HG03432 (cell line): Measurements from ENCODE around the gene GK2.
A peak's percentile ranks its signal among the peaks of the same experiment; 100 is the strongest.

ENCODE experiments used
- ATAC-seq: cut with Tn5 transposase; IDR thresholded peaks from one replicate; pipeline ENCODE4 v1.9.1; 2021; ENCODE audit warnings: mild to moderate bottlenecking, moderate library complexity; ENCODE audit not compliant: unreplicated experiment

GK2 gene

DNA sequence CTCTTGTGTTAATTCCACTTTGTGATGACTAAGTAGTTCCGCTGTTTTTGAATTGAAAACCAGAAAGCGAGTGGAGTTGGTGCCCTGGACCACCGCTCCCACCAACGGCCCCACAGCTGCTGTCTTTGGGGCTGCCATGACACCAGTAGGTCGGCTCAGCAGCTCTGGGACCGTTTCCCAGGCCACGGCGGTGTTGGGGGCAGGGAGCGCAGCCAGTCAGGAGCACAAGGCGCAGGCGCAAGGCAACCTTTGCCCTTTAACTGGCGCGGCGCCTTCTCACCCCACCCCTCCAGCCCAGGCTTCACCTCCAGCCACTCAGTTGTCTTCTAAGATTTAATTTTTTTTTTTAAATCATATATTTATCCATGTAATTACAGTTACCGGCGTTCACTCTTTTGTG, at the start of gene GK2:
Gene GK2 (minus strand): TSS at position 166 of the 400 bp plus-strand sequence. CDS start 28 bp downstream, at position 138.
- ATAC-seq = no peak

DNA sequence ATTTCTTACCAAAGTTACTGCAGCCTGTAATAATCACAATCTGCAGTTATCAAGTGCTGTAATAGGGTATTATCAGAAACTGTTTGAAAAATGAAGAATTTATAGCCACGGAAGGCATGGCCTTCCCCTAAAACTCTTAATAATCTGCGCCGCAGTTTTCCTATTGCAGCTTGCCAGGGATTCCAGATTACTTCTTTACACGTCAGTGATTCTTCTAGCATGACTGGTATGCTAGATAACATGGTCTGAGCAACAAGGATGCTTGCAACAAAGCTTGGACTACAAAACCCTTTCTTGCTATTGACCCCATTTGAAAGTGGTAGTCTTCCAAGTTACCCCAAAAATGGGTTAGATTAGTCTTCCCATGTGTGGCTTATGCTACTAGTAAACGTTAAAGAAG, 47.2 kb upstream of the GK2 start:
- no peak for ATAC-seq

DNA sequence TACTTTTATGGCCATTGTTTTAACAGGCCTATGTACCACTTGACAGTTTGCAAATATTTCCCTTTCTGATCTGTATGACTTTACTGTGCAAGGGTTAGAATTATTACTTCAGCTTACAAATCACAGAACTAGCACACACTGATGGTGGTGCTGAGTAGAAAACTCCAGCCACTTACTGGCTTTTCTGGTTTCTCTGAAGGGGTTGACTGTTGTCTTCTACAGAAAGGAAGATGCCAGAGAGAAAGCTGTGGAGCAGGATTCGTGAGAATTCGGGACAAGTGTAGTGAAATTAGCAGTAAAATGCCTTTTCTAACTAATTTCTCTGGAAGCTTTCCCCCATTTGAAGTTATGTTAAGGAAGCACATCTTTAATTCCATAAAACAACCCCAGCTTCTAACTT, 46.6 kb upstream of the GK2 start:
- ATAC-seq = no peak

DNA sequence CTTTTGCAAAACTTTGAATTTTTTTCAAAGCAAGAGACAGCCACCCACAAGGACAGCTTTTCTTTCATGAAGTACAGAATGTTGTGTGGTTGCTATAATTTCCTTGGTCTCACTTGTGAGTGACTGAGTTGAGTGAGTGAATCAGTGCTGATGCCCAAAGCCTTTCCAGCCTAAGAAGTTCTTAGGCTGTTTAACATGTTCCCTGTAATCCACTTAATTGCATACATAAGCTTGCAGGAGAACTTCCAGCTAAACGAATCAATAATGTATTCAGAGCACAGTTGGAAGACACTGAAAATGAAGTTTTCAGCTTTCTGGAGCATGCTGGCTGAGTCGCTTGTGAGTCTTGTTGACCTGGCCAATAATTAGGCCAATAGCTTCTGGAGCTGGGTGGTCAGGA, 42.0 kb upstream of the GK2 start:
- ATAC-seq = no peak

DNA sequence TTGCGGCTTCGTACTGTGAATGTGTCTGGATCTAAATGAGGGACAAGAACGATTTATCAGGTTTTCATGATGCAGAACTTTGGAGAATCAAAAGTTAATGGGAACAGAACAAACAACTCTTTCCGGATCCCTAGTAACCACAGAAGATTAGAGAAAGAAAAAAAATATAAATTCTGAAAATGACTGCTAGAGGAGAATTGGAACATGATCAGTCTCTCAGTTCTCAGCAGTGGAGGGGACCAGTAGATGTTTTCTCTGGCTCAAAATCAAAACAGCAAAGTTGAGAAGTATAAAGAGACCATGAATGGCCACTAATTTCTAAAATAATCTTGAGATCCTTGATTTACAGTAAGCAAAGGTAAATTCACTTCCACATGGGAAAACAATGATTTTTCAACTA, 38.1 kb upstream of the GK2 start:
- no peak for ATAC-seq

DNA sequence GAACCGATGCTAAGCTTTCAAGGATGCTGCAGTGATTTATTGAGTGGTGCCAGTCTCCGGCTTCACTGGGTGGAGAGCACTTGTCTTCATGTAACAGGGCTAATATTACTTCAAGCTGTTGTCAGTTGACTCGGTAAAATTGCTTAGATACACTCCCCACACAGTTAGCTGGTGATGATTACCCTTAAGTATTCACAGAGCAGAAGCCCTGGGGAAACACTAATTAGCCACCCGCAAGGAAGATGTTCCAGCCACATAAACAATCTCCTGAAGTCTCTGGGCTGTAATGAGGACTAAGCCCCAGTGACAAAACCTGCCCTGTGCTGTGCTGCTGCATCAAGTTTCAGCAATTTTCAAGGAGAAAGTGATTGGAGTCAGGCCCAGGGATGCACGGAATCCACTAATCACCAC, 37.3 kb upstream of the GK2 start:
- ATAC-seq = no peak

DNA sequence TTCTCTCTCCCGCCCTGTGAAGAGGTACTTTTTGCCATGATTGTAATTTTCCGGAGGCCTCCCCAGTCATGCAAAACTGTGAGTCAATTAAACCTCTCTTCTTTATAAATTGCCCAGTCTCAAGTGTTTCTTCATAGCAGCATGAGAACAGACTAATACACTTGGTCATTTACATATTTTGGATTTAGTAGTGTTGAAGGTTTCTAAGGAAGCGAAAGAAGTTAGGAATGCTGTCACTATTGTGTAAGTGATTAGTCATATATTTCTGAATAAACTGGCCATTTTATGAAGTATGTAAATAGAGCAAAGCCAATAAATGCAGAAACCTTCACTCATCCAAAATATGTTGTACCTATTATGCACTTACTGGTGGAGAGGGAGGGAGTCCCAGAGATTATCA, 34.4 kb upstream of the GK2 start:
- no peak for ATAC-seq

DNA sequence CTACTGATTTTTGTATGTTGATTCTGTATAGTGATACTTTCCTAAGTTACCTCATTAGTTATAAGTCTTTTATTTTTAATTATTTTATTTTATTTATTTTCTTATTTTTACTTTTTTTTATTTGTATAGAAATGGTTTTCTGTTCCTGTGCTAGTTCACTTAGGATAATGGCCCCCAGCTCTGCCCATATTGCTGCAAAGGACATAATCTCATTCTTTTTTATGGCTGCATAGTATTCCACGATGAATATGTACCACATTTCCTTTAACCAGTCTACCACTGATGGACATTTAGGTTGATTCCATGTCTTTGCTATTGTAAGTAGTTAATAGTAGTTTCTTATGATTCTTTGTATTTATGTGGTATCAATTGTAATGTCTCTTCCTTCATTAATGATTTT, 31.5 kb upstream of the GK2 start:
- no peak for ATAC-seq

DNA sequence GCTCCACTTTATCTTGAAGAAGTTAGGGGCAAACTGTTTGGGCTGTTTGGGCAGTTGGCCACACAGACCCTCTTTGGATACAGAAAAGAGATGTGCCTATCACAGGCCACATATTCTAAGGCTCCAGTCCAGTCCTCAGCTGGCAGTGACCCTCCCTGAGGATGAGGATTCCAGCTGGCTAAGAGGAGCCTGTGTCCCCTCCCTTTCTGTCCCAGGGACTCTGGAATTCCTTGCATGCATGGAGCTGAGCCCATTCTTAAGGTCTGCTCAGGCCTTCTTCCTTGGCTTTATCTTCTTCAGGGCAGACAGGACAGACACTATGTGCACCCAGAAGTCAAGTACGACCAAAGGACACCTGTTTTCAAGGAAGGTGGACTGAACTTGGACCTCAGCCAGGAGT, 23.8 kb upstream of the GK2 start:
- no peak for ATAC-seq

DNA sequence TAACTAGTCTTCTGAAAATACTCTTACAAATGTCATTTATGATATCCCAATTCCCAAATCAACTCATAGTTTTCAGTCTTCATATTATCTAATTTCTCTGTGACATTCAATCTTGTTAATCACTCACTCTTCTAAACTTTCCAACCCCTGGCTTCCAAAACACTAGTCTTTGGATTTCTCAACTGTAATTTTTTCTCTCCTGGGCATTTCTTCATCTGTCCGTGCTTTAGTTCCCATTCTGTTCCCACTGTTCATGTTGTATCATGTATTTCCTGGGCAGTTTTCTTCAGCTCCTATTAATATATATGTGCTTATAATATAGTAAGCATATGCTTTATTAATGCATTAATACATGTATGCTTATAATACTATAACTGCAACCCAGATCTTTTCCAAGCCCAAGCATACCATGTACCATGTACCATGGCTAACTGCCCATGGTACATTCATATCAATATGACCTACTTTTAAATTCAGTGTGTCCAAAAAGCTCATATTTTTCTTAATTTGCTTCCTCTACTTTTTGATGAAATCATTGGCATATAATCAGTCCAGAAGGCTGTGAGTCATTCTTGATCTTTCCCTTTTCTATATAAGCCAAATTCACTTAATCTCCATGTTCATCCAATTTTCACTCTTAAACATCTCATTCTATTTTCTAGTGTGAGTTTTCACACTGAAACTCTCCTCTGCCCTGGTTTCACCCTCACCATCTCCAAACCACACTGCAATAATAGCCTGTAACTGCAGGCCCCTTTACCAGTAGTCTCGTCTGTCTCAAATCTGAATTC, 21.3 kb upstream of the GK2 start:
- no peak for ATAC-seq

DNA sequence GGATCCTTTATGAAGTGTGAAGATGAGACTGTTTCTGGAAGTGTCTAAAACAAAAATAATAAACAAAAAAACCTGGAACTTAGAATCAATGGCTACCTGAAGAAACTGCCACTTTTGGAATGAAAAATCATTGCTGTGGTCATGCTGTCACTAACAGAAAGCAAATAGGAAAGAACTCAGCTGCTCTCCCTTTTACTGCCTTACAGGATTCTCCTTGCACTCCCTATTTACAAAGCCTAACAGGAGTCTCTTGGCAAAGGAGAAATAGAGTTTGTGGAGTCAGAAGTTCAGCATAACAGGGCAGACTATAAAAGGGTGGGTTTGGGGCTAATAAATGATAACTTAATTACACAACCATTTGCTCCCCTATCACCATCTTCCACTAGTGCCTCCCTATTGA, 19.0 kb upstream of the GK2 start:
- ATAC-seq = no peak

DNA sequence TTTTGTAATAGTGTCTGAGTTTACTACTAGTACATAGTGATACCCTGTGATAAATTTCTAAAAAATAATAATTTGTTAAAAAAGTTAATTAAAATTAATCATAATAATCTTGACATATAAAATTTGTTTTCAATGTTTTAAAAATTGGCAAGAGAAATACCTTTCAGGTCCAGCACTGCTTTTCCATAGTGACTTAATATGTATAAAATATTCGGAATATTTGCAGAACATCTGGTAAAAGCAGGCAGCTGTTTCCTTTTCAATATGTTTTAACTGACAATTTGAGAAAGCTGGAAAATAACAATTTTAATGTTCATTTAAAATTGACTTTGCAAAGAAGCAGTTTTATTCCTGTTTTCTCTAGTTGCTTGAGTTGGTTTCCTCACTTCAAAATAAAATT, 17.6 kb upstream of the GK2 start:
- ATAC-seq = no peak

DNA sequence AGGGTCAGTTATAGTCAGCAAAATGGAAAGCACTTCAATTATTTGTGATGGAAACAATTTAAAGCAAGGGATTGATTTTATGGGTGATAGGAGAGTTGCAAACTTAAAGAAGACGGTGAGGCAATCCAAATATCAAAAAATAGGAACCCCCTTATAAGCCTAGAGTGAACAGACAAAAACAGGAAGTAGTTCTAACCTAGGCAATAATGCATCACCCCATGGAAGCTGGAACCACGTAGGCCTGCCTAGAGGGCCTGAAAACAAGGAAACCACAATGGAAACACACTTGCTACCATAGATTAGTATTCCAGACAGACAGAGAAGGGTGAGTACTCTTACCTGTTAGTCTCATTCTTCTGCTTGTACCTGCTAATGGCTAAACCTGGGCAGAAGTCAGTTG, 13.5 kb upstream of the GK2 start:
- no peak for ATAC-seq

DNA sequence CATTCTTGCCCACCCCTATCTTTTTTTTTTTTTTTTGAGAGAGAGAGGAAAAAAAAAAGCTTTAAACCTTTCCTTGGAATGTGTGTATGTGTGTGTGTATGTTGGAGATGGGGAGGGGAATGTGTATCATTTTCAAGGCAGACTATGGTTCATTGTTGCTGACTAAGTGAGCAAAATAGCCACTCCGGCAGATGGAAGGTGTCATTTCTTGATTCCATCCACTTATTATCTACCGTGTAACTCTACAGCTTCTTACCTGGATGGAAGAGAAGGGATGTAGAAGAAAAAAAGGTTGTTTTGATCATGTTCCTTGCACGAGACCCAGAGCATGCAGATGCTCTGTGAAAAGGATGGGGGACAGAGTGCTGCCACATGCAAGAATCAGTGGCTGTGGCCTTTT, 5.9 kb upstream of the GK2 start:
- no peak for ATAC-seq

DNA sequence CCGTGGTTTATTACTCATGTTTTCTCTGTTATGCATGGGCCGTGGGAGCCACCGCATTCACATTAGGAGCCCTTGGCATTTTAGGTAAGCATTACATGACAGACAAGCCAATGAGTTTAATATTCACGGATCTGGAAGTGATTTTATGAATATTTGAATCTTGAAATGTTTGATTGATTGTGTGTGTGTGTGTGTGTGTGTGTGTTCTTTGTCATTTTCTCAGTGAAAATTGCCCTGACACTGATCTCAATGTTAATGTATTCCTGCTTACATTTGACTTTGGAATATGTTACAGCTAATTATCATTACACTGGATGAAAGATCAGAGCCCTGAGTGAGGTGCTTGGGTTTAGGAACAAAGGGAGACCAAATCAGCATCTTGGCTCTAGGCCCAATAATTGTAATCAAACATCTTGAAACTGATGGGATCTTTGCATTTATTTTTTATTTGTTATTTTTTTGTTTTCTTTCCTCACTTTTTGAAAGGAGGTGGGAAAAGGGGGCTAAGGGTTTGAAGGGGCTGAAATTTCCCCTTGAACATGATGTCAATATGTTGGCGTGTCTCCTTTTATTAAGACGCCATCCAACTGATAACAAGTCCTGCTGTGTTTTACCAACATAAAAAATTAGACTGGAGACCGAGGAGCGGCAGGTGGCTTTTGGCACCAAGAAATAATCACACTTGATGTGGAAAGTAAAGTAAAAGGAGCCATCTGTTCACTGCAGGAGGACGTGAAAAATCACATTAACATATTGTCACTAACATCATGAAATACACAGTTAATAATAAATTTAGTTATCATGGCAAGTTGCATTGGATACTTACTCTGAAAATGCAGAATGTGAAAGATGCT, 5.2 kb upstream of the GK2 start:
- ATAC-seq = no peak

DNA sequence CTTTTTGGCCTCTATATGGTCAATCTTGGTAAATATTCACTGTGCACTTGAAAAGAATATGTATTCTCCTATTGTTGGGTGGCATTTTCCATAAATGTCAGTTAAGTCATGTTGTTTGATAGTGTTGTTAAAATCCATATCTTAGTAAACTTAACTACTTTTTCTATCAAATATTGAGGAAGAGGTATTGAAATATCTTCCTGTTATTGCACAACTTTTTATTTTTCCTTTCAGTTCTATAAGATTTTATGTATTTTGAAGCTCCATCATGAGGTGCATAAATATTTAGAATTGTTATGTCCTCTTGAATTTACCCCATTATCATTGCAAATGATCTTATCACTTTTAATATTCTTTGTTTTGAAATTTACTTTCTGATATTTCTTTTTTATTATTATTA, 3.4 kb downstream of the GK2 start:
- ATAC-seq = no peak

DNA sequence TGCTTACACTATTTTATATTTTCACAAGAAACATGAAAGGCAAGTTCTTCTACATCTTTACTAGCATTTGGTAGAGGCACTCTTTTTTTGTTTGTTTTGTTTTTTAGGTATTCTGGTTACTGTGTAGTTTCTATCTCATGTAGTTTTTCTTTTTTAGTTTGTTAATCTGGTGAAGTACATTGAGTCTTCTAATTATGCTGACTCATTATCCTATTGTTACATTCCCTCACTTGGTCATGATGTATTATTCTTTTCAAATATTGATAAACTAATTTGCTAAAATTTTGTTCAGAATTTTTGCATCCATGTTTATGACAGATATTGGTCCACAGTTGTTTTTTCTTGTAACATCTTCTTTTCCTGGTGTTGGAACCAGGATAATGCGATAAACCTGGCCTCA, 4.7 kb downstream of the GK2 start:
- no peak for ATAC-seq

DNA sequence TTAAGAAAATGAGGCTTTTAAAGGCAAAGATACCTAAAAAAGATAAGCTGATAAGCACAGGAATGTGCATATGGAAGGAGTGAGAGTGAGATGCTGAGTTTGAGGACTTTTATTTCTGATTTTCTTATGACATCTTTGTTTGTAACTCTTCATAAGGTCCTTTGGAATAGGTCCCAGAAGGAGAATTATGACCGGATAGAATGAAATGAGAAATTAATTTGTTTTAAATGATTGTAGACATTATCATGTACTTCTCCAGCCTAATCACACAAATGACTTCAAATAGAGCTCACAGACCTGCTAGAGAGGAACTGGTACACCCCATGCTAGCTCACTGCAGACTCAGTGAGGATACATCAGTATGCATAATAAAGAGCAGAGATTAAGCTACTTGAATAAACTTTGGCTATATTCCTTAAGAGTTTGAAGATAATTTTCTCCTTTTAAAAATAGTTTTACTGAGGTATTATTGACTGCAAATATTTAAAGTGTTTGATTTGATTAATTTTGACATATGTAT, 5.6 kb downstream of the GK2 start:
- no peak for ATAC-seq

DNA sequence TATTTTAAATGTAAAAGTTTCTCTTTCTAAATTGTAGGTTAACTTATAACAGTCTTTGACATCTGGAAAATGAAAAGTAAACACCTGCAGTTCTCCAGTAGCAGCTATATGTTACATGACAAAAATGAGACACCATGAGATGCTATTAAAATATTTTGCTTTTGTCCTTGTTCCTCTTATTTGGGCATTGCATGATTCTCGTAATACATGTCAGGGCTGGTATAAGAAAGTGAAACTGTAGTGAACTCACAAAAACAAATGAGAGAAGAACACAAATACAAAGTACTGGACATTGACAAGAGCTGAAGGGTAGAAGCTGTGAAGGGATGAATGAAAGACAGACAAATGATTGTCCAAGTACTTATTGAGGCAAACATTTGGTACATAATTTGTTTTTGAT, 9.0 kb downstream of the GK2 start:
- ATAC-seq = peak; percentile 72

DNA sequence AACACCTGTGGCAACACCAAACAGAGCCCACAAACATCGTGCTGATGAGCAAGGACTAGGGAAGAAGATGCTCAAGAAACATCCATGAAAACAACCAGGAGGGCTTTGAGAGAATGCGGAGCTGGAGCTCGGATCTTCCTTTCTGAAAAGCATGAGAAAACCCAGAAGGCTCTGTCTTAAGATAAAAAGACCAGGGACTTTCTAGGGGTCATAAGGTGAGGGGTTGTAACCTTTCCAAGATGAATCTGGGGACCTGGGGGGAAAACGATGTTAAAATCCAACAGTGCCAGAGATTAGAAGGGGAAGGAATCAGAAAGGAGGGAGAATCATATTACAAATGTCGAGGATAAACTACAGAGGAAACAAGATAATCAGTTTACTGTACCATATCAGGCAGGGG, 10.1 kb downstream of the GK2 start:
- no peak for ATAC-seq

DNA sequence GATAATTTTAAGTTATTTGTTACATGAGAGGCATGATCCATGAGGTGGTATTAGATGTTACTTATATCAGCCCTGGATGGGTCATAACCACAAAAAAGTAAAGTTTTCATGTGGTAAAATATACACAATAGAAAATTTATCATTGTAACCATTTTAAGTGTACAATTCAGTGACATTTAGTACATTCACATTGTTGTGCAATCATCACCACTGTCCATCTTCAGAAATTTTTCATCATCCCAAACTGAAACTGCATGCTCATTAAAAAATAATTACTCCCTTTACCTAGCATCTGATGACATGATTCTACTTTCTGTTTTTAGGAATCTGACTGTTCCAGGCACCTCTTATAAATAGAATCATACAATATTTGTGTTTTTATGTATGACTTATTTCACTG, 11.2 kb downstream of the GK2 start:
- no peak for ATAC-seq

DNA sequence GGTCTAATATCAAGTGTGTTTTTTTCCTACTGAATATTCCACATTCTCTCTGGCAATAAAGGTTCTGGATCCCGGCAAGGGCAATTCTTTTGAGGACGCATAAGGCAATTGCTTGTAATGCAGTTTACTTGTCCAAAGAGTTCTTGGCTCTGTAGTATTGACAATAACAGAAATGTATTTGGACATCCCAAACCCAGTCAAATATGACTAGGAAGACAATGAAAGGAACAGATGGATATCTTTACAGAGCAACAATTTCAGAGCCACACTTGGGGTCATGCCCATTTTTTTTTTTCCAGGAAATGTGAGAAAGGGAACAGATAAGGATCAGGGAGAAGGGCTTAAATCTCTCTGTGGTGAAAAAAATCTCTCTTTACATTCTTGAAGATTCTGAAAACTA, 12.2 kb downstream of the GK2 start:
- no peak for ATAC-seq
